Measurements from ENCODE around the gene CHD1. TPM values are rescaled to one million over a fixed set of nuclear protein-coding genes. Genes with fewer than 3 reads are reported as not detected.

Gene CHD1
- total RNA-seq, 1 experiment from 2014 or later: 41.8 TPM

- no peak for TF ChIP-seq ZNF396 (CRISPR knock-in tag; IDR thresholded peaks at IDR 0.05; ENCODE audit: borderline replicate concordance)
- TF ChIP-seq FOXP4 (CRISPR knock-in tag; IDR thresholded peaks at IDR 0.05): no peak
- no peak for TF ChIP-seq AR (CRISPR knock-in tag; IDR thresholded peaks at IDR 0.05)
- no peak for TF ChIP-seq ZNF121 (CRISPR knock-in tag; IDR thresholded peaks at IDR 0.05)
- TF ChIP-seq NR1H2 (CRISPR knock-in tag; IDR thresholded peaks at IDR 0.05): no peak
Measured at GRCh38 chr5:98923966-98924365, 4.8 kb downstream of the CHD1 start (continued).

- H3K27ac Mint-ChIP-seq: no peak overlapping the region
- H3K36me3 Mint-ChIP-seq: peaks cover 47% of the 10 kb centered on the region
- CTCF ChIA-PET: interaction anchor here (0.6 kb wide), 1 partner anchor 15 kb away, joined by 5 read pairs; no protein-coding TSS in a partner anchor
Measured at GRCh38 chr5:98921947-98922505, 6.8 kb downstream of the CHD1 start.

More at GRCh38 chr5:98921947-98922505, 6.8 kb downstream of the CHD1 start:
- TF ChIP-seq FOXP4 (CRISPR knock-in tag; IDR thresholded peaks at IDR 0.05) (no peak), STAT6 (CRISPR knock-in tag; conservative IDR thresholded peaks at IDR 0.05; ENCODE audit: low read depth) (no peak), ZBTB21 (CRISPR knock-in tag; IDR thresholded peaks at IDR 0.05; ENCODE audit: borderline replicate concordance) (no peak), GABPB1 (CRISPR knock-in tag; IDR thresholded peaks at IDR 0.05) (no peak), JAZF1 (CRISPR knock-in tag; IDR thresholded peaks at IDR 0.05) (no peak), E2F4 (CRISPR knock-in tag; IDR thresholded peaks at IDR 0.05; ENCODE audit: borderline replicate concordance, low read depth) (no peak), ATF1 (CRISPR knock-in tag; IDR thresholded peaks at IDR 0.05) (no peak)
- H3K4me3 Mint-ChIP-seq: no peak overlapping the region
- POLR2A ChIA-PET: interaction anchor here (1.1 kb wide), 1 partner anchor 12 kb away, joined by 3 read pairs; no protein-coding TSS in a partner anchor
- H3K9me3 Mint-ChIP-seq: no peaks in the 10 kb centered on the region
- H3K27me3 Mint-ChIP-seq (ENCODE audit: low read depth): no peaks in the 10 kb centered on the region
- ATAC-seq: no peak
- peaks cover 5% of the 10 kb centered on the region for H3K4me1 Mint-ChIP-seq
- no peak for DNase-seq (ENCODE audit: low spot score)

Data from WTC11 (cell line).